GM21723 (cell line): ENCODE results near the gene HMCN2.
"Not testable (repeated sequence)": the region's sequence is repeated elsewhere in the genome, so short reads cannot be mapped to it uniquely, and the experiment has no call there.

ENCODE experiments used
- ATAC-seq: cut with Tn5 transposase; IDR thresholded peaks from one replicate; pipeline ENCODE4 v1.9.1; 2021; ENCODE audit warnings: mild to moderate bottlenecking, moderate library complexity; ENCODE audit not compliant: unreplicated experiment

The HMCN2 gene

GRCh38 chr9:130262771-130263170, 2.8 kb upstream of the HMCN2 start:
- no peak for ATAC-seq

- ATAC-seq: no peak
These were observed 1.8 kb upstream of the HMCN2 start for GRCh38 chr9:130263601-130264413.

DNA sequence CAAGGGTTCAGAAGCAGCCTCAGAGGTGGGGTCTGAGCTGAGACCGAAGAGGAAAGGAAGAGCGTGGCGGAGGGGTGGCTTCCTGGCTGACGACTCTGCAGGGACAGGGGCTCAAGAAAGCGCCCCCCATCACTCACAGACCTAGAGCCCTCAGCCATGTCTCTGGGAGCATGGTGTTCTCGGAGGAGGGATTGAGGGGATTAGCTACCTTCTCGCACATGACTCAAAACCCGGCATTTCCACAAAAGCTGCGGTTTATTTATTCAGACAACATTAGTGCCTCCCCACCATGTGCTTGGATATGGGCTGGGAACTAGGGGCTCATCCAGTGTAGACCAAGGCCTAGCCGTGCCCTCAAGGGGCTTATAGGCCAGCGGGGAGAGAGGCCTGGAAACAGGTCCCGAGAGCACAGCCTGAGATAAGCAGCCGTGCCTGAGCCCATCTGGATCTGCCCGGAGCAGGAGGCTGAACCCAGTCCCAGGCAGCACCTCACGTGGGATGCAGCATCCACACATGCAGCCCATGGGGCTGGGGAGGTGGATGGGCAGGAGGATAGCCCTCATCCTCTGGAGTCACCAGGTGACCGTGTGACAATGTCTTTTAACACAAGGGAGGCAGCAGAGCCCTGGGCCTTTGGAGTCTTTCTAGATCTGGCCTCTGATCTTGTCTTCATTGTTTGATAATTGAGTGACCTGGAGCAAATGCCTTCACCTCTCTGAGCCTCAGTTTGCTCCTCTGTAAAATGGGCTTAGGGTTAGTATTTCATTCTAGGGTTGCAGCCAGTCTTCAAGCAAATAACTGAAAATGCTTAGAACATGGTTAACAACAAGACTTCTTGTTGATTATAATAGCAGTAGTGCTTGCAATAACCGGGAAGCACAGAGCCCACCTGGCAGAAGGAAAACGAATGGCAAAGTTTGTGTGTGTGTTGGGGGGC, 878 bp upstream of the HMCN2 start:
- ATAC-seq: no peak

- no peak for ATAC-seq
These were observed 907 bp downstream of the HMCN2 start for GRCh38 chr9:130266236-130267098.

- no peak for ATAC-seq
These were observed 2.4 kb downstream of the HMCN2 start for GRCh38 chr9:130267930-130268329.

GRCh38 chr9:130268521-130269211, 3.1 kb downstream of the HMCN2 start:
- no peak for ATAC-seq

DNA sequence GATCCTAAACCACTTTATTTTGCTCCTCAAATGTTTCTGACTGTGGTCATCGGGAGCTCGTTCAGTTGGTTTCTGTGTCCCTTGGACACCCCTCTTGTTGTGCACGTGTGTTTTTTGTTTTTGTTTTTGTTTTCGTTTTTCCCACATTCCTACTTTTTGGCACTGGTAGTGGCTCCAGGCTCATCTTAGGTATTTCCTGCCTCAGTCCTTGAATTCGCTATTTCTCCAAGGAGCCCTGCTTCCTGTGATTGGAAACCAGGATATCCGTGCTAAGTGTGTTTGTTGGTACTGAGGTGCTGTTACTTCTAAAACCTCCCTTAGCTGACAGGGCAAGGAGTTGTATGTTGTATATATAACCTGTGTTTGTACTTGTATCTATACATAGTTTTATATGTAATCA, 5.9 kb downstream of the HMCN2 start:
- ATAC-seq: no peak

- ATAC-seq: no peak
These were observed 9.6 kb downstream of the HMCN2 start for GRCh38 chr9:130275156-130275555.

DNA sequence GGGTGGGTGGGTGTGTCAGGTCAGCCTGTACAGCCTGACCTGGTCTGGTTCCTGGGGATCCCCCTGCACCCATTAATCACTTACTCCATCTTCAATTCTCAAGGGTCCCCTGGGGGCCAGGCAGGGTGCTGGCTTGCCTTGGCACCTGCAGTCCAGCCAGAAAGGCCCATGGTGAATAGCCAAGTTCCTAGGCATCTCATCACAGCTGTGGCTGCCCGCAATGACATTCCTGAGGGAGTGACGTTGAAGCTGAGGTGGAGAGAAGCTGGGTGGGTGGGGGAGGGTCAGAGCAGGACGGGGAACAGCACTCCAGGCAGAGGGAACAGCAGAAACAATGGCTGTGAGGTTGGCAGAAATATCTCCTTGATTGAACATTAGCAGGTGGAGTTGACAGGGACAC, 10.6 kb downstream of the HMCN2 start:
- ATAC-seq: no peak

GRCh38 chr9:130276955-130277354, 11.4 kb downstream of the HMCN2 start:
- no peak for ATAC-seq

- not testable (repeated sequence) for ATAC-seq
These were observed 12.0 kb downstream of the HMCN2 start for GRCh38 chr9:130277525-130277924.

DNA sequence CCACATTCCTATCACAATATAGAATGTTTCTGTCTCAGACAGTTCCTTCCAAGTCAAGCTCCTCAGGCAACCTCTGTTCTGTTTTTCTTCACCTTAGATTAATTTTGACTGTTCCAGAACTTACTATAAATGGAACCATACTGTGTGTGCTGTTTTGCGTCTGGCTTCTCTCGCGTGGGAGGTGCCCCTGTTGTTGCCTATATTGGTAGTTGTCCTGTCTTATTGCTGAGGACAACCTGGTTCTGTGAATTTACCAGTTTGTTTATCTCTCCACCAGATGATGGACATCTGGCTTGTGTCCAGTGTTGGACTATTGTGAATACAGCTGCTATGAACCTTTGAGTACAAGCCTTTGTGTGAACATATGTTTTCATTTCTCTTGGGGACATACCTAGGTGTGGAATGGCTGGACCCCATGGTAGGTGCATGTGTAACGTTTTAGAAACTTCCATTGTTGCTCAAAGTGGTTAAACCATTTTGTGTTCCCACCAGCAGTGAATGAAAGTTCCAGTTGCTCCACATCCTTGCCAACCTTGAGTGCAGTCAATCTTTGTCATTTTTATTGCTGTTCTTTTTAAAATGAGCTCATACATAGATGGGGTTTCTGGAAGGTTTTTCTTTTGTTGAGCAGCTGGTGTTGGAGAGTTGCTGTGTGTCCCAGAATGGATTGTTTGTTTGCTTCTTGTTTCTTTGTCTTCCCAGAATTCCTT, 18.1 kb downstream of the HMCN2 start:
- ATAC-seq: no peak

GRCh38 chr9:130284249-130284625, 18.7 kb downstream of the HMCN2 start:
- ATAC-seq: no peak

DNA sequence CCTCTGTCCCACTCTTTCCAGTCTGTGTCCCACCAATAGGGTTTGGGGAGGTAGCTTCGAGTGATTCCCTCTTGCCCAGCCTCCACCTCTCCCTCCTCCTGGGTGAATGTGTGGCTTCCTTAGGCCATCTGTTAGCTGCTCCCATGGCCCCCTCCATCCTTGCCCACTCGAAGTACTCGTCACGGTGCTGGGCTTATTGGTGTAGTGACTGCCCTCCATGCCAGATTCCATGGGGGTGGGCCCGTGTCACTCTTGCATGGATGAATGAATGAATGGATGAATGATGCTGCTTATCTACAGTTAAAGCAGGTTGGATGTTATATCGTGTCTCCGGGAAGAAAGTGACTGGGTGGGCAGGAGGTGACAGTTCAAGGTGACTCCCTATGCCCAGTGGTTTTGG, 19.1 kb downstream of the HMCN2 start:
- no peak for ATAC-seq

DNA sequence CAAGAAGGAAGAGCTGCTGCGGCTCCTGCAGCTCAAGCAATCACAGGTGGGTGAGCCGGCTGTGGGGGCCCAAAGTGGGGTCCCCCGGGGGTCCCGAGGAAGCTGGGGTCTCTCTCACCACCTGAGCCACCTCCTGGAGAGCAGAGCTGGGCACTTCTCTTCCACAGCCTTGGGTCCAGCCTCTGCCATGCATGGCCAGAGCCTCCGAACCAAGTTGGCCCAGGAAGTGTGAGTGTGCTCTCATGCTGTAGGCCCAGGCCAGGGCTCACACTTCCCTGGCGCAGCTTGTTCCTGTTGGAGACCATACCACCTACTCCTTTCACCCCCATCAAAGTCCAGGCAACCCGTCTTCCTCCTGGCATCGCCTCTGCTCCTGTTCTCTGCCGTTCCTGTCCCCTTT, 19.7 kb downstream of the HMCN2 start:
- ATAC-seq: no peak

GRCh38 chr9:130286072-130286770, 20.7 kb downstream of the HMCN2 start:
- no peak for ATAC-seq

DNA sequence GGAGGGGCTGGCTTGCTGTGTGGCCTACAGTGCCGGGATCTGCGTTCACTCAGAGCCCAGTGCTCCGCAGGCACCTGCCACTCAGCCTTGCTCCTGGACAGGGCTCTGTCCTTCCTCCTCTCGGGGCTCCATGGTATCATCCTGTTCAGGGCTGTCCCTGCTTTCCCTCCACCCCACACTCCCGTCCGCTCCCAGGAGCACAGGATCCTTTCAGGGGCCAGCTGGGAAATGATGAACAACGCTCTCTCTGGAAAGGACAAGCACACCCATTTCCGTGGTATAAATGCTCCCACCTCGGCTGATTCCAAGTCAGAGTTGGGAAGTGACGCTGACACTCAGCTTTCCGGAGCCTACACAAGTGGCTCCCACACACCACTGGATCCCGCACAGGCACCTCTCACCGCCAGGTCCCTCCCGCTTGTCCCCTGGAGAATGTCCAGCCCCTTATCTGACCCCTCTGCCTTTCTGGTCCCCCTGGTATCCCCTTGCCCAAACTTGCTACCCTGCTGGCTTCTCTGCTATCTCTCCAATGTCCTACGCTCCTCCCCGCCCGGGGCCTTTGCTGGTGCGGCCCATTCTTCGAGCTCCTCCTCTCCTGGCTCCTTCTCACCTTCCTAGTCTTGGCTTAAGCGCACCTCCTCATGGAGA, 21.3 kb downstream of the HMCN2 start:
- ATAC-seq: no peak

GRCh38 chr9:130287736-130288135, 22.2 kb downstream of the HMCN2 start:
- ATAC-seq: no peak

DNA sequence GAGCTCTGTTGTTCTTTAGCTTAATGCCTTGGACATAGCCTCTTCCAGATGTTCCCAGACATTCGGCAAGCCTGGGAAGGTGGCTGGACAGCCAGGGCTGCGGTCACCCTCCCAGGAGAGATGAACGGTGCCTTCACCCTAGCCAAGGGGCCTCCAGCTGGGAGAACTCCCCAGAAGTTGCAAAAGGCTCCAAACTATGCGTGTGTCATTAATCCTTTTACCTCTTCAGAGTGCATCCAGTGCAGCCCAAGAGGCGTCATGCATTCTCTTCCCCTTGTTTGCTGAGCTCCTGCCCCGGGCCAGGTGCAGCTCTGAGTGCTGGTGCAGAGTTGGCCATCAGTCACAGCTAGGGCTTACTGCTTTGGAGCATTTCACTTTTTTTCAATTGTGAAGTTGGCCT, 22.8 kb downstream of the HMCN2 start:
- ATAC-seq: no peak
